Head of caudate nucleus (tissue), 42 donors: ENCODE results near the gene FREY1.

Source experiments
- DNase-seq, 42 donors: peaks; one replicate each; pipeline versions ENCODE4 v3.0.0 to v3.0.0-alpha.2; 2020 to 2021; ENCODE audit warnings: mixed read lengths in 7 of 42
- intact Hi-C: fragments of 100-400 bp; cut with DNase I; formaldehyde crosslinking; loops from one replicate; pipeline ENCODE4 v1.15.0; 2022

FREY1 gene

DNA sequence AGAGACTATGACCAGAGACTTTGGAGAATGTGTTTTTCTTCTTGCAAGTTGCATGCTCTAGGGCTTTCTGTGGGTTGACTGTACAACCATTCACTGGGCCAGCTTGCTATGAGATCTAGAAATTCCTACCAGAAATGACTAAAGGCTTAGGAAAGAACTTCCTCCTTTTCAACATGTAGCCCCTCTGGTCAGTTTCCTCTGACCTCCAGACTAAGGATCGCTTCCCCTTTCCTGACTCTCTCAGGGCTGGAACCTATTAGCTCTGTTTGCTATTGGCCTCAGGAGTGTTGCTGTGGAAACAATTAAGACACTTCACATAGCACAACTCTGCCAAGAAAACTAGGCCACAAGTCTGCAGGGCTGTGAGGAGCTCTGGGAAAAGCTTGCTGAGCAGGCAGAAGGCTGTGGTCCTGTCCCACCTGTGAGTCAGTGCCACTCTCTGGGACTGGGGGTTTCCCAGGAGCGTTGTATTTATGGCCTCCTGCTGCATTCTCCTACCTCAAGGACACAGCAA, 49.1 kb downstream of the FREY1 start:
- intact Hi-C loops: no loop called here
- DNase-seq: peak in 16 of 42 donors; percentile 25 to 77 (median 48)
